ENCODE measurements around the gene IL34. TPM values are rescaled to one million over a fixed set of nuclear protein-coding genes. Genes with fewer than 3 reads are reported as not detected.
A peak's percentile ranks its signal among the peaks of the same experiment; 100 is the strongest.

Gene IL34
- total RNA-seq, 2 donors from 2014 or later, result 11.9 to 55.6 TPM

- Histone ChIP-seq H3K4me3 (peak overlapping the region; percentile 83), H3K4me1 (ENCODE audit: control insufficient read depth in 1 of 2, low read depth in 2 of 2) (peaks cover 49 to 82% of the 10 kb centered on the region in 2 donors), H3K27me3 (replicated peaks; ENCODE audit: insufficient read depth) (no peaks in the 10 kb centered on the region), H3K27ac (peak overlapping the region; percentile 80 to 84), H3K36me3 (peaks cover 6% of the 10 kb centered on the region), H3K9me3 (no peaks in the 10 kb centered on the region)
- ATAC-seq (ENCODE audit: insufficient number of reproducible peaks, low FRiP score, low read depth) (no peak), DNase-seq (ENCODE audit: low spot score) (no peak)
- TF ChIP-seq CTCF (IDR thresholded peaks at IDR 0.05), result no peak
These were observed 38.0 kb downstream of the IL34 start for GRCh38 chr16:70684146-70685060.

GRCh38 chr16:70685061-70685937 lies 38.9 kb downstream of the IL34 start:
- peak overlapping the region; percentile 83 for H3K4me3 ChIP-seq
- H3K27ac ChIP-seq, result peak overlapping the region; percentile 80 to 84
- no peaks in the 10 kb centered on the region for H3K27me3 ChIP-seq (replicated peaks; ENCODE audit: insufficient read depth)
- H3K36me3 ChIP-seq, result peaks cover under 1% of the 10 kb centered on the region
- no peak for TF ChIP-seq CTCF (IDR thresholded peaks at IDR 0.05)
- ATAC-seq (ENCODE audit: insufficient number of reproducible peaks, low FRiP score, low read depth) (peak; percentile 25), DNase-seq (ENCODE audit: low spot score) (no peak)
- H3K9me3 ChIP-seq, result no peaks in the 10 kb centered on the region
- peaks cover 51 to 87% of the 10 kb centered on the region in 2 donors for H3K4me1 ChIP-seq (ENCODE audit: control insufficient read depth in 1 of 2, low read depth in 2 of 2)

- DNase-seq (ENCODE audit: low spot score) (peak; percentile 55), ATAC-seq (ENCODE audit: insufficient number of reproducible peaks, low FRiP score, low read depth) (peak; percentile 54)
These were observed 39.6 kb downstream of the IL34 start, which contains the start of gene MTSS2 for GRCh38 chr16:70685938-70686375. MTSS2 (minus strand) TSS chr16:70686053; CDS start chr16:70685791, 262 bp downstream.

GRCh38 chr16:70686376-70687101 lies 40.2 kb downstream of the IL34 start:
- ATAC-seq (ENCODE audit: insufficient number of reproducible peaks, low FRiP score, low read depth), result no peak
- DNase-seq (ENCODE audit: low spot score), result no peak
- no peaks in the 10 kb centered on the region for H3K9me3 ChIP-seq
- peaks cover 56 to 87% of the 10 kb centered on the region in 2 donors for H3K4me1 ChIP-seq (ENCODE audit: control insufficient read depth in 1 of 2, low read depth in 2 of 2)
- H3K36me3 ChIP-seq, result no peaks in the 10 kb centered on the region
- H3K27ac ChIP-seq, result peak overlapping the region; percentile 97 to 100
- H3K27me3 ChIP-seq (replicated peaks; ENCODE audit: insufficient read depth), result no peaks in the 10 kb centered on the region
- peak overlapping the region; percentile 68 for H3K4me3 ChIP-seq
- no peak for TF ChIP-seq CTCF (IDR thresholded peaks at IDR 0.05)

More at GRCh38 chr16:70685938-70686375, 39.6 kb downstream of the IL34 start, which contains the start of gene MTSS2:
- Histone ChIP-seq H3K4me1 (ENCODE audit: control insufficient read depth in 1 of 2, low read depth in 2 of 2) (peaks cover 55 to 87% of the 10 kb centered on the region in 2 donors), H3K27me3 (replicated peaks; ENCODE audit: insufficient read depth) (no peaks in the 10 kb centered on the region), H3K9me3 (no peaks in the 10 kb centered on the region), H3K36me3 (no peaks in the 10 kb centered on the region), H3K27ac (peak within 1 kb of the TSS; percentile 97 to 100), H3K4me3 (peak within 1 kb of the TSS; percentile 83)
- no peak for TF ChIP-seq CTCF (IDR thresholded peaks at IDR 0.05)

Data from thoracic aorta (tissue), 2 donors.